Renal cortical epithelial cell (primary cell): ENCODE results near the gene ZNF579. TPM values are rescaled to one million over a fixed set of nuclear protein-coding genes. Genes with fewer than 3 reads are reported as not detected.
"Not testable (repeated sequence)": the region's sequence is repeated elsewhere in the genome, so short reads cannot be mapped to it uniquely, and the experiment has no call there.

ENCODE experiments used
- DNase-seq: peaks from one replicate; pipeline ENCODE4 v3.0.0-alpha.2; 2011; ENCODE audit warnings: low read depth
- total RNA-seq: library from RNA; depleted of rRNA; stranded (reverse); fragments of >200 nt; gene quantifications from 2 replicates; pipeline ENCODE4 v1.2.3, GENCODE V29; 2014

The ZNF579 gene
- total RNA-seq, 1 donor from 2014 or later = 12.4 TPM

GRCh38 chr19:55539090-55539984 lies 41.3 kb downstream of the ZNF579 start:
- DNase-seq = no peak

GRCh38 chr19:55538132-55538531 lies 42.5 kb downstream of the ZNF579 start:
- no peak for DNase-seq

- no peak for DNase-seq
Observed at GRCh38 chr19:55537741-55538111, 42.9 kb downstream of the ZNF579 start.

GRCh38 chr19:55536951-55537740 lies 43.5 kb downstream of the ZNF579 start, which contains the start of gene SBK2:
Gene SBK2, minus strand, starts transcription at chr19:55537133. Its CDS starts 839 bp downstream, at chr19:55536294.
- no peak for DNase-seq

GRCh38 chr19:55536366-55536765 lies 44.3 kb downstream of the ZNF579 start:
- no peak for DNase-seq

- DNase-seq = no peak
Observed at GRCh38 chr19:55535965-55536350, 44.7 kb downstream of the ZNF579 start.

GRCh38 chr19:55535173-55535964 lies 45.3 kb downstream of the ZNF579 start:
- DNase-seq = no peak

- DNase-seq = not testable (repeated sequence)
Observed at GRCh38 chr19:55534280-55534679, 46.4 kb downstream of the ZNF579 start.

GRCh38 chr19:55530996-55531395 lies 49.7 kb downstream of the ZNF579 start:
- no peak for DNase-seq

- DNase-seq = no peak
Observed at GRCh38 chr19:55529636-55530234, 50.9 kb downstream of the ZNF579 start.

GRCh38 chr19:55528030-55528803 lies 52.4 kb downstream of the ZNF579 start:
- no peak for DNase-seq

- no peak for DNase-seq
Observed at GRCh38 chr19:55527197-55528029, 53.2 kb downstream of the ZNF579 start.

Other genes with a start within 250 kb of the ZNF579 start
- 4.9 and 10.4 TPM in 2 replicates for gene KMT5C, start 241.0 kb downstream of the ZNF579 start, total RNA-seq
- 0.25 TPM in 1 of 2 replicates, not detected in the other for gene COX6B2, start 226.1 kb downstream of the ZNF579 start, total RNA-seq
- not detected in 2 replicates for gene GARIN5B, start 217.6 kb downstream of the ZNF579 start, total RNA-seq
- 3.7 and 38.4 TPM in 2 replicates for gene IL11, start 210.4 kb downstream of the ZNF579 start, total RNA-seq
- not detected in 2 replicates for gene TMEM190, start 204.0 kb downstream of the ZNF579 start, total RNA-seq
- gene TMEM238, start 196.6 kb downstream of the ZNF579 start, total RNA-seq = 3.4 and 13.7 TPM in 2 replicates
- 177 and 303 TPM in 2 replicates for gene RPL28, start 194.9 kb downstream of the ZNF579 start, total RNA-seq
- gene UBE2S, start 173.1 kb downstream of the ZNF579 start, total RNA-seq = 13.6 and 45.3 TPM in 2 replicates
- not detected in 2 replicates for gene SHISA7, start 137.5 kb downstream of the ZNF579 start, total RNA-seq
- 64.3 and 69.8 TPM in 2 replicates for gene ISOC2, start 119.2 kb downstream of the ZNF579 start, total RNA-seq
- gene C19orf85, start 116.1 kb downstream of the ZNF579 start, total RNA-seq = not detected in 2 replicates
- gene ZNF628, start 104.2 kb downstream of the ZNF579 start, total RNA-seq = 3.5 and 6.0 TPM in 2 replicates
- 21.2 and 39.4 TPM in 2 replicates for gene NAT14, start 95.7 kb downstream of the ZNF579 start, total RNA-seq
- gene SSC5D, start 92.4 kb downstream of the ZNF579 start, total RNA-seq = 5.0 and 69.4 TPM in 2 replicates
- gene SBK2, start 43.7 kb downstream of the ZNF579 start, total RNA-seq = 2.1 TPM in 1 of 2 replicates, not detected in the other
- gene SBK3, start 35.3 kb downstream of the ZNF579 start, total RNA-seq = not detected in 2 replicates
- gene FIZ1, start 18.7 kb upstream of the ZNF579 start, total RNA-seq = 4.2 and 7.4 TPM in 2 replicates
- gene ZNF524, start 19.4 kb upstream of the ZNF579 start, total RNA-seq = 8.3 and 9.3 TPM in 2 replicates
- gene ZNF865, start 24.8 kb upstream of the ZNF579 start, total RNA-seq = 1.0 and 5.8 TPM in 2 replicates
- 3.5 and 7.0 TPM in 2 replicates for gene ZNF784, start 43.7 kb upstream of the ZNF579 start, total RNA-seq
- gene ZNF580, start 60.2 kb upstream of the ZNF579 start, total RNA-seq = 0.52 and 5.8 TPM in 2 replicates
- gene ZNF581, start 62.8 kb upstream of the ZNF579 start, total RNA-seq = 17.3 and 22.1 TPM in 2 replicates
- 3.0 and 13.4 TPM in 2 replicates for gene CCDC106, start 67.4 kb upstream of the ZNF579 start, total RNA-seq
- 69.6 and 140 TPM in 2 replicates for gene U2AF2, start 74.2 kb upstream of the ZNF579 start, total RNA-seq
- gene EPN1, start 94.4 kb upstream of the ZNF579 start, total RNA-seq = 42.4 and 248 TPM in 2 replicates
- not detected in 2 replicates for gene NLRP9, start 157.6 kb upstream of the ZNF579 start, total RNA-seq
- not detected in 2 replicates for gene RFPL4A, start 178.2 kb upstream of the ZNF579 start, total RNA-seq
- 0.87 TPM in 1 of 2 replicates, not detected in the other for gene RFPL4AL1, start 188.3 kb upstream of the ZNF579 start, total RNA-seq